Epithelial cell of esophagus (primary cell): ENCODE data around the gene EXD2.

Source experiments
- DNase-seq: peaks from one replicate; pipeline ENCODE4 v3.0.0; 2010; ENCODE audit warnings: low read depth
- H3K4me3 ChIP-seq: 2 replicates; pipeline ENCODE4 v1.5.1; 2011; ENCODE audit warnings: mild to moderate bottlenecking, low read length, control low read depth
- CTCF ChIP-seq: IDR thresholded peaks from 2 replicates; pipeline ENCODE4 v1.5.1; 2011; ENCODE audit warnings: low read depth, mild to moderate bottlenecking, low read length, control low read depth, inconsistent platforms; ENCODE audit not compliant: insufficient read depth; ENCODE audit errors: missing control alignments

Gene EXD2

GRCh38 chr14:69191340-69192111, at the start of gene EXD2:
EXD2 (plus strand) TSS chr14:69191498; CDS start chr14:69209471, 17,973 bp downstream.
- DNase-seq: peak; percentile 95
- peak within 1 kb of the TSS; percentile 64 for H3K4me3 ChIP-seq
- TF ChIP-seq CTCF: no peak

- no peak overlapping the region for H3K4me3 ChIP-seq
- no peak for DNase-seq
- TF ChIP-seq CTCF: no peak
These were observed 49.7 kb upstream of the EXD2 start for GRCh38 chr14:69141550-69141949.

GRCh38 chr14:69142101-69142500, 49.2 kb upstream of the EXD2 start:
- TF ChIP-seq CTCF: no peak
- H3K4me3 ChIP-seq: no peak overlapping the region
- DNase-seq: no peak

- DNase-seq: peak; percentile 70
- TF ChIP-seq CTCF: no peak
- no peak overlapping the region for H3K4me3 ChIP-seq
These were observed 41.6 kb upstream of the EXD2 start for GRCh38 chr14:69149461-69150244.

- peak overlapping the region; percentile 80 for H3K4me3 ChIP-seq
- peak; percentile 26 for TF ChIP-seq CTCF
- peak; percentile 74 for DNase-seq
These were observed 39.7 kb upstream of the EXD2 start for GRCh38 chr14:69151458-69152180.

GRCh38 chr14:69152181-69152901, 39.0 kb upstream of the EXD2 start:
- no peak for TF ChIP-seq CTCF
- H3K4me3 ChIP-seq: peak overlapping the region; percentile 80
- DNase-seq: peak; percentile 30
